Measurements from ENCODE around the gene MRPL19. TPM values are rescaled to one million over a fixed set of nuclear protein-coding genes. Genes with fewer than 3 reads are reported as not detected.
"Not testable (repeated sequence)": the region's sequence is repeated elsewhere in the genome, so short reads cannot be mapped to it uniquely, and the experiment has no call there.

The MRPL19 gene
- total and polyA plus RNA-seq, 2 experiments from 2014 or later: 54.6 to 59.7 TPM

DNA sequence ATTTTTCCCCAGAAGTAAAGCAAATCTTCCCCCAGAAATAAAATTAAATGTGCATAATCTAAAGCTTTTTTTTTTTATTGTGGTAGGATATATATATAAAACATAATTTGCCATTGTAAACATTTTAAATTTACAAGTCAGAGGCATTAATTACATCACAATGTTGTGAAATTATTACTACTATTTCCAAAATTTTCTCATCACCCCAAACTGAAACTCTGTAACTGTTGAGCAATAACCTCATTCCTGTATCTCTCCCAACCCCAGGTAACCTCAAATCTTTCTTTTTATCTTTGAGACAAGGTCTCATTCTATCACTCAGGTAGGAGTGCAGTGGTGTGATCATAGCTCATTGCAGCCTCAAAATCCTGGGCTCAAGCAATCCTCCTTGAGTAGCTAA is 11.2 kb downstream of the MRPL19 start:
- TF ChIP-seq, protein P1, sequence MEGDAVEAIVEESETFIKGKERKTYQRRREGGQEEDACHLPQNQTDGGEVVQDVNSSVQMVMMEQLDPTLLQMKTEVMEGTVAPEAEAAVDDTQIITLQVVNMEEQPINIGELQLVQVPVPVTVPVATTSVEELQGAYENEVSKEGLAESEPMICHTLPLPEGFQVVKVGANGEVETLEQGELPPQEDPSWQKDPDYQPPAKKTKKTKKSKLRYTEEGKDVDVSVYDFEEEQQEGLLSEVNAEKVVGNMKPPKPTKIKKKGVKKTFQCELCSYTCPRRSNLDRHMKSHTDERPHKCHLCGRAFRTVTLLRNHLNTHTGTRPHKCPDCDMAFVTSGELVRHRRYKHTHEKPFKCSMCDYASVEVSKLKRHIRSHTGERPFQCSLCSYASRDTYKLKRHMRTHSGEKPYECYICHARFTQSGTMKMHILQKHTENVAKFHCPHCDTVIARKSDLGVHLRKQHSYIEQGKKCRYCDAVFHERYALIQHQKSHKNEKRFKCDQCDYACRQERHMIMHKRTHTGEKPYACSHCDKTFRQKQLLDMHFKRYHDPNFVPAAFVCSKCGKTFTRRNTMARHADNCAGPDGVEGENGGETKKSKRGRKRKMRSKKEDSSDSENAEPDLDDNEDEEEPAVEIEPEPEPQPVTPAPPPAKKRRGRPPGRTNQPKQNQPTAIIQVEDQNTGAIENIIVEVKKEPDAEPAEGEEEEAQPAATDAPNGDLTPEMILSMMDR (IDR thresholded peaks at IDR 0.05; ENCODE audit: low read depth, low read length): no peak
- Histone ChIP-seq H3K4me1 (ENCODE audit: low read depth) (peaks cover 8% of the 10 kb centered on the region), H3K27me3 (no peaks in the 10 kb centered on the region), H3K36me3 (peaks cover 51% of the 10 kb centered on the region), H3K27ac (no peak overlapping the region), H3K9me3 (ENCODE audit: low read depth) (no peaks in the 10 kb centered on the region), H3K4me3 (no peak overlapping the region)
- no peak for DNase-seq (ENCODE audit: low read depth in 1 of 2, low spot score in 1 of 2)

DNA sequence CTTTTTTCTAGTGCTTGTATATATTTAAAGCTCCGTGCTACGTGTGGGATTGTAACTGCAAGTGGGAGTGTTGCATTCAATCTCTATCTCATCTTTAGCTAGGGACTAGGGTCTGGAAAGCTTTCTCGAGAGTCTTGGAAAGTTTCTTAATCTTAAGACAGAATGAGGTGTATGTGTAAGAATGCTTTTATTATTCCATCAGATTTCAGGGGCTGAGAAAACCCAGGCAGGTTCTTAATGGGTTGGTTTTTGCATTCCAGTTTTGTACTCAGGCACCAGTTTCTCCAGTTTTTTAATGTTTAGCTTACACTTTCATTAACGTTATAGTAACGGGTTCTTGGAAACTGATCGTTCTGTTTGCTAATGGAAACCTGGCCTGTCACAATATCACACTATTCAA is 20.3 kb downstream of the MRPL19 start:
- H3K36me3 ChIP-seq: peaks cover 28% of the 10 kb centered on the region
- peak overlapping the region; percentile 66 for H3K27ac ChIP-seq
- no peaks in the 10 kb centered on the region for H3K27me3 ChIP-seq
- DNase-seq (ENCODE audit: low read depth in 1 of 2, low spot score in 1 of 2): no peak
- TF ChIP-seq, protein P1 (IDR thresholded peaks at IDR 0.05; ENCODE audit: low read depth, low read length): no peak
- H3K4me3 ChIP-seq: no peak overlapping the region
- H3K9me3 ChIP-seq (ENCODE audit: low read depth): no peaks in the 10 kb centered on the region
- no peaks in the 10 kb centered on the region for H3K4me1 ChIP-seq (ENCODE audit: low read depth)

DNA sequence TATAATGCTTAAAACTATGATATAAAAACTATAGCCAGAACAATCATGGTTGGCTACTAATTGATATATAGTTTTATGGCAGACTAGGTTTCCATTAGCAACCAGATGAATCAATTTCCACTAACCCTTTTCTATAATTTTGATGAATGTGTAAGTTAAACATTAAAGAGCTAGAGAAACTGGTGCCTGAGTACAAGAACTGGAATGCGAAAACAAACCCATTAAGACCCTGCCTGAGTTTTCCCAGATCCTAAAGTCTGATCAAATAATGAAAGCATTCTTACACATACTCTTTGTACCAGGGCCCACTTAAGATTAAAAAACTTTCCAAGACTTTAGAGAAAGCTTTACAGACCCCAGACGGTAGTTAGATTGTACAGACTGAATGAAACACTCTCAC is 21.3 kb downstream of the MRPL19 start:
- Histone ChIP-seq H3K4me3 (no peak overlapping the region), H3K27ac (peak overlapping the region; percentile 66), H3K36me3 (peaks cover 20% of the 10 kb centered on the region), H3K4me1 (ENCODE audit: low read depth) (no peaks in the 10 kb centered on the region), H3K9me3 (ENCODE audit: low read depth) (no peaks in the 10 kb centered on the region), H3K27me3 (no peaks in the 10 kb centered on the region)
- peak in 1 of 2 donors; percentile 15 for DNase-seq (ENCODE audit: low read depth in 1 of 2, low spot score in 1 of 2)
- TF ChIP-seq, protein P1 (IDR thresholded peaks at IDR 0.05; ENCODE audit: low read depth, low read length): no peak

DNA sequence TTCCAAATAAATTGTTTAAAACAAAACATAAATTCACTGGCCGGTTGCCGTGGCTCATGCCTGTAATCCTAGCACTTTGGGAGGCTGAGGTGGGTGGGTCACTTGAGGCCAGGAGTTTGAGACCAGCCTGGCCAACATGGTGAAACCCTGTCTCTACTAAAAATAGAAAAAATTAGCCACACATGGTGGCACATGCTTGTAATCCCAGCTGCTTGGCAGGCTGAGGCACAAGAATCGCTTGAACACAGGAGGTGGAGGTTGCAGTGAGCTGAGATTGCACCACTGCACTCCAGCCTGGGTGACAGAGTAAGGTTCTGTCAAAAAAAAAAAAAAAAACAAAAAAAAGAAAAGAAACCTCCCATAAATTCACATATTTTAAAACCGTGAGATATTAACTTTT is 28.8 kb downstream of the MRPL19 start:
- not testable (repeated sequence) for H3K36me3 ChIP-seq; H3K9me3 ChIP-seq (ENCODE audit: low read depth)

DNA sequence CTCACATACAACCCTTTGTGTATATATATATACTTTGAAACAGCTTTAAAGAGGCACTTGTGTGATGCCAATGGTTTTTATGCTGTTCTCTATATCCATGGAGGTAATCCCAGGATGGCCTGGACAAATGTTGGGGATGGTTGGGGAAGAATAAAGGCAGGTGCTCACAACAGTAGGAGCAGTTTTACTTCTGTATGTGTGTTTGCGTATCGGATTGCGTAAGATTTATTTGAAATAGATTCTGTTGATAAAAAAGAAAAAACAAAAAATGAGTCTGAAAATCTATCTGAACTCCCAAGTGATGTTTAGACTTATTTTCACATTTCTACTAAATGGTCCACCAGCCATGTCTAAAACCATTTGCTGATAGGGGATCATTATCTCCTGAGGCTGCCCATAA is 29.3 kb downstream of the MRPL19 start:
- H3K4me1 ChIP-seq (ENCODE audit: low read depth): no peaks in the 10 kb centered on the region
- DNase-seq (ENCODE audit: low read depth in 1 of 2, low spot score in 1 of 2): no peak
- TF ChIP-seq, protein P1 (IDR thresholded peaks at IDR 0.05; ENCODE audit: low read depth, low read length): no peak
- H3K4me3 ChIP-seq: no peak overlapping the region
- peaks cover 5% of the 10 kb centered on the region for H3K36me3 ChIP-seq
- no peaks in the 10 kb centered on the region for H3K9me3 ChIP-seq (ENCODE audit: low read depth)
- H3K27me3 ChIP-seq: no peaks in the 10 kb centered on the region
- no peak overlapping the region for H3K27ac ChIP-seq

More for the DNA sequence above, 28.8 kb downstream of the MRPL19 start:
- H3K4me3 ChIP-seq; H3K27me3 ChIP-seq; H3K4me1 ChIP-seq (ENCODE audit: low read depth); DNase-seq (ENCODE audit: low read depth in 1 of 2, low spot score in 1 of 2); H3K27ac ChIP-seq: not testable (repeated sequence)

DNA sequence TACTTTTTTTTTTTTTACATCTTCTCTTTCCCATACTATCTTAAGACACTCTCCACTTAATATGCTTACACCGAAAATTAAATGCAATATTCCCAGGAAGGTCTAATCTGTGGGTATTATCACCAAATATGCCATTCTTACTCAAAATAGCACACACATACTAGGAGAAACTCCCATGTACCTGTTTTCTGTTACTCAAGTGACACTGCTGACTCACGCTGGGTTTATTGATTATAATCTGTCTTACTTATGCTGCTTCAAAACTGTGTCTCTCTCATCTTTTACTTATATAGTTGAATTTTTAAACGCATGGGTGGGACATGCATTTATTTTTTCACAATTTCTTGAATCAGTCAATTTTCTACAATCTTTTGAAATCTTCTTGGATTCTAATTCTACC is 29.9 kb downstream of the MRPL19 start:
- Histone ChIP-seq H3K27me3 (no peaks in the 10 kb centered on the region), H3K4me3 (no peak overlapping the region), H3K36me3 (peaks cover 5% of the 10 kb centered on the region), H3K9me3 (ENCODE audit: low read depth) (no peaks in the 10 kb centered on the region), H3K27ac (no peak overlapping the region), H3K4me1 (ENCODE audit: low read depth) (no peaks in the 10 kb centered on the region)
- no peak for DNase-seq (ENCODE audit: low read depth in 1 of 2, low spot score in 1 of 2)
- TF ChIP-seq, protein P1 (IDR thresholded peaks at IDR 0.05; ENCODE audit: low read depth, low read length): no peak

Data from cardiac muscle cell (in vitro differentiated cells and primary cell).